ENCODE measurements around the gene GALNT14.

The GALNT14 gene

GRCh38 chr2:31083234-31083993, 54.8 kb downstream of the GALNT14 start:
- DNase-seq: no peak

GRCh38 chr2:31082002-31082401, 56.2 kb downstream of the GALNT14 start:
- DNase-seq: no peak

DNA sequence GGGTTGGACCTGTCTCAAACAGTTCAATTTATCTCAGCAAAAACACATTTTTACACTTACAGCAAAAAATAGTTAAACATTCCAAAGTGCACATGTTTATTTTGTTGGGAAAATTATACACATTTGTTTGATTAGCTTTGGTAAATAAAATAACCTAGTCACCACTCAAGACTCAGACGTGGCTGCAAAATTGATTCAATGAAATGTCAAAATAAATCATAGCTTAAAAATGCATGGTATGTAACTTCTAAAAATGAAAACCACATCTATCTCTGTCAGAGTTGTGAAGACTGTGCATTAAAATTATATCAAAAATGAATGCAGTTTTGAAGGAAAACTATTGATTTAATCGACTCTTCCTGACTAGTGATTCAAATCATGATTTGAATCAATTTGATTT, 56.7 kb downstream of the GALNT14 start:
- no peak for DNase-seq

- DNase-seq: no peak
Measured at GRCh38 chr2:31080361-31080760, 57.9 kb downstream of the GALNT14 start.

DNA sequence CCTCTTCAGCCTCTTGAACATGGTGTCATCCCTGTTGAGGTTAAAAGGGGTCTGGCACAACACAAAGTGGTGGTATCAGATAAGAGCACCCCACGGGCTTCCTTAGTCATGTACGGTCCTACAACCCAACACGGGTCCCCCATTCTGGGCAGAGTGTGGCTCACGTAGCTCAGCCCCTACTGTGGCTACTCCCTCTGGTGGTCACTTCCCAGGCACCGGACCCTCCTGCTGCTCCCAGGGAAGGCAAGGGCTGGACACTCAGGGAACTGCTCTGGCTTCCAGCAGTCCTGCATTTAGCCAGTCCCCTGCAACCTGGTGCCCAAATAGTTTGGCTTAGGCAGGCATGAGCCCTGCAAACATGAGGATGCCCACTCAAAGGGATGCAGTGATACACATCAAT, 58.6 kb downstream of the GALNT14 start:
- no peak for DNase-seq

DNA sequence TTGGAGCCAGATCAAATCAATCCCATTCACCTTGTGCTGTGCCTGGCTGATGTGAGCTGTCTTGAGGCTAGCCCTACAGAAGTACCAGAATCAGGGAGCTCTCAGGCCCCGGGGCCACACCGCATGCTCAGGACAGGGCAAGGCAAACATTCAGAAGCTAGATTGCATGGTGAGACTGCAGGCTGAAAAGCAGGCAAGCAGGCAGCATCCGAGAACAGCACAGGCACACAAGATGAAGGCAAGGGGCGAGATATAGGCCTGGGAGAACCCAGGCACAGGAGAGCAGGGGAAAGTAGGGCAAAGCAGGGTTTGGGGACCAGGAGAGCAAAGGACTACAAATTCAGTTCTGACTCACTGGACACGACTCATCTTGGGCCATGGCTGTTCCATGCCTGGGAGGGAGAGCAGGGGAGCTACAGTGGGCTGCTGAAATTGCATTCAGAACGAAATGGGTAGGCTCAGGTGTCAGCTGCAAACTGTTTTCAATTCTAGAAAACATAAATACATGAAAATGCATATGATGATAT, 59.6 kb downstream of the GALNT14 start:
- DNase-seq: no peak

DNA sequence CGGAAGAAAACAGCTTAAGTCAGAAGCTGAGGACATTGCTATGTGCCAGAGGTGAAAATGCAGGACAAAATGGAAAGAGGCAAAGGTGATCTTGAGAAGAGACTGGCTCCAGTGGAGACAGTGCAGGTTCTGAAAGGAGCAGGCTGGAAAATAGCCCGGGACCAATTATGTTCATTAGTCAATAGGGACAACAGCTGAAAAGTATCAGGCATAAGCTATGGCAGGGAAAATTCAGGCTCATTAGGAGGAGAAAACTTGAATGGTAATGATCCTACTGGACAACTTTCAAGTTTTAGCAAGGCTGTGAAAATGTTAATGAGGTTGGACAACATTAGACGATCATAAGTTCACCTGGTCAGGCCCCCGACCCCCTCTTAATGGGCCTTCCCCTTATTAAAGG, 60.2 kb downstream of the GALNT14 start:
- no peak for DNase-seq

GRCh38 chr2:31075941-31076590, 62.2 kb downstream of the GALNT14 start:
- DNase-seq: no peak

DNA sequence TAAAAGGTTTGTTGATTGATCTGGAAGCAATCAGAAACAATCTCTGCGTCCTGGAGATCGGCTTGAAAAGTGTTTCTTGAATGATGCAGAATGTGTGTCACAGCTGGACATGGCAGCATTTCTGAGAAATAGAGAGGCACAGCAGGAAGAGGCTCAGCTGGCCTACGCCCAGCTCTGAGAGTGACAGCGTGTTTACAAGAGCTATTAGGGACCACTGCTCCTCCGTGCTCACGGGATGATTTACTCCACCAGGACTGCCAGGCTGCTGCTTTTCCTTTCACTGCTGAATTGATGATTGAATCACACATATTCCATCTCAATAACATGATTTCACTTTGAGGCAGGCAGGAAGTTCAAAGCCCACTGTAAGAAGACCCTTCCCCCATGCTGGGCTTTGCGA, 62.8 kb downstream of the GALNT14 start:
- no peak for DNase-seq

- no peak for DNase-seq
Measured at GRCh38 chr2:31071741-31072140, 66.5 kb downstream of the GALNT14 start.

GRCh38 chr2:31070339-31071125, 67.7 kb downstream of the GALNT14 start:
- no peak for DNase-seq

DNA sequence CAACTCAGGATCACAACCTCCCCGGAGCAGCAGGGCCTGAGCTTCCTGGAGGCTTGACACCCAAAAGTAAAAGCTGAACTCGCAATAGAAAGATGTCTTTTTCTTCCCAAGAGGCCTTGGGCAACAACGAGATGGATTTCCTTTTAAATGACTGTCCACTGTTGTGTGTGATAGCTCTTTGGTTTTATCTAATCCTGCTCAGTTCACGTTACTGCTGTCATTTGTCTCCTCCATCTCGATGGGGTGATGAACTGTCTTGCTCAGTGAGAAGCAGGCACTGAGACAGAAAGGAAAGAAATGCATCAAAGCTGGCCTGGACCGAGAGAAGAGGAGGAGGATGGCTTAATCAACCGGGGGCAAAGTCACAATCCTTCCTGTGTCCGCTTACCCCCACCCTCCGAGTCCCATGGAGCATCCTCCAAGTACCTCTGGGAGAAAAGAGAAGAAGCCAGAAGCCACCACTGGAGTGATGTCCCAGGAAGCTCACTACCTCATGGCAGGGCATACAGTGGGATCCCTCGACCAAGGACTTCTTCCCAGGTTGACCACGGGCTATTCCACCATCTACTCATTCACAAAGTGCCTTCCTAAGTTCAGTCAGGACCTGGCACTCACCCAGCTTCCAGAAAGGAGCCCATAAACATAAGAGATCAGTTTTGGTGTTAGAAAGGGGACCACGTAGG, 68.5 kb downstream of the GALNT14 start:
- no peak for DNase-seq

DNA sequence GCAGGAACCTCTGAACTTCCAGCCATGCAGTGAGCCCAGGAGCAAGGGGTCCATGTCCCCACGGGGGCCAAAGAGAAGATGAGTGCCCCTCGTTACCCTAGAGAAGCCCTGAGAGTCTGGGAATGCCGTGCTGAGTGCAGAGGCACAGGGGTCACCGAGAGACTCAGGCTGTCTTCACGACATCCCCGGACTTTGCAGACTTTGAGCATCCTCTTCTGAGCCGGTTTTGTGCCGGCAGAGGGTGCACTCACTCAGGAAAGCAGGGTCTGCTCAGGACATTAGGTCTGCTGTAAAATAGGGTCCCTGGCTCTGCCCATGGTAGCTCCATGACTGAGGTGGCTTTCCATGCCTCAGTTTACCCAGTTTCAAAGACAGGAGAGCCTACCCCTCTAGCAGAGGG, 71.0 kb downstream of the GALNT14 start:
- no peak for DNase-seq

DNA sequence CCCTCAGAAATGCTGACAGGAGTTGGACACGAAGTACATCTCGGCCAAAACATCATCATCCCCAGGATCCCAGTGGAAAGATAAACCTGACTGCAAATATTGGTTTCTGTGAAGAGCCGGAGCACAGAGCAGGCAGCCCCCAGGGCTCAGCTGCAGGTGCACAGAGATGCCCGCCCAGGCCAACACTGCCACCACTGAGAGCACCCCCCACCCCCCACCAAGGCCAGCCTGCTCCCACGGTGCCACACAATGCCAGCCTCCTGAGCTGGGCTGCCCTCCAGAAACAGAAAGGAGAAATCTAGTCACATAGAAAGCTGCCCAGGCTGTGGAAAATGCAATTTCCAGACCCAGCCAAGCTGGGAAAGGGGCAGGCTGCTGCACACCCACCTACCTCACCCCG, 71.7 kb downstream of the GALNT14 start:
- no peak for DNase-seq

DNA sequence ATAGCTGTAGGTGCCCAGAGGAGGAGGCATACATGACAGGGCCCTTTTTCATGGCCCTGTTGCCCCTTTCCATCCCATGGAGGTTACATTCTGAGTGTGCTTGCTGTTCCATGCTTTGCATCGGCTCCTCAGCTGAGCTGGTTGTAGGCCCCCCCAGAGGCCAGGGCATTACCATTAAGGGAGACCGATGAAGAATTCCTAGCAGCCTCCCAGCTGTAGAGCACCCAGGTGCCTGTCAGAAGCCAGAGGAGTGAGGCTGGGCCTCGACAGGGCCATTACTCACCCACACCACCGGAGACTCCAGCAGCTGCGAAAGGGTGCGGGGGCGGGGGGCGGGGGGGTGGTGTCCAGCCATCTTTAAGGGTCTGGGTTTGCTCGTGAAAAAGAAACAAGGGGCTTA, 72.2 kb downstream of the GALNT14 start:
- DNase-seq: no peak

DNA sequence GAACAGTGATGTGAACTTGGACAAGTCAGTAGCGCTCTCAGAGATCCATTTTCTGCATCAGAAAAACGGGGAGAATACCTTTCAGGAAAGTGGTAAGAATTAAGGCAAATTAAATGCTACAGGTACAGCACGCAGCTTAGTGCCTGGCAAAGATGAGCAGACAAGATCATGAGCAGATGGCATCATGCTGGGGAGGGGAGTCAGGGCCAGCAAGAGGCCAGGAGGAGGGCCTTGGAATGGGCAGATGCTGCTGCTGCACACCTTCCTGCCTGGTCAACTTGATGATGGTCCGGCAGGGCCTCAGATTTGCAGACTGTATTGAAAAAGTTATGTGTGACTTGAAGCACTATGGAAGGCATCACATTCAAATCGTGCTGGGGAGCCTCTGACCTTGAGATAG, 72.9 kb downstream of the GALNT14 start:
- no peak for DNase-seq

- no peak for DNase-seq
Measured at GRCh38 chr2:31060397-31060796, 77.8 kb downstream of the GALNT14 start.

- no peak for DNase-seq
Measured at GRCh38 chr2:31058096-31059035, 79.9 kb downstream of the GALNT14 start.

DNA sequence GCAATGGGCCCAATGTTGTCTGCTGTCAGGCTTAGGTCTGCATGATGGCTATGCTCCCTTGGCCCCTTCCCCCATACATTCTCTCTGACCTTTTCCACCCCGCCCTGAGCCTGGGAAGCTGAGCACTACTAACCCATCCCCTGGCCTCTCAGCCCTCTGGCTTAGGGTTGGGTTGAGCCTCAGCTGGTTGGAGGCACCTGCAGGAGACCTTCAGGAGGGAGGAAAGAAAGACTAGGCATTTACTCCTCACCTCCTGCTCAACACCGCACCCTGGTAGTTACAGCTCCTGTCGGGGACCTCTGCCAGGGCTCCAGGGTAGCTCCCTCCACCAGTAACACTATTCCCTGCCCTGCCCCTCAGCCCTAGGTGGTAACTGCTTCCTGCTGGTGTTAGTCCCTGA, 80.5 kb downstream of the GALNT14 start:
- no peak for DNase-seq

DNA sequence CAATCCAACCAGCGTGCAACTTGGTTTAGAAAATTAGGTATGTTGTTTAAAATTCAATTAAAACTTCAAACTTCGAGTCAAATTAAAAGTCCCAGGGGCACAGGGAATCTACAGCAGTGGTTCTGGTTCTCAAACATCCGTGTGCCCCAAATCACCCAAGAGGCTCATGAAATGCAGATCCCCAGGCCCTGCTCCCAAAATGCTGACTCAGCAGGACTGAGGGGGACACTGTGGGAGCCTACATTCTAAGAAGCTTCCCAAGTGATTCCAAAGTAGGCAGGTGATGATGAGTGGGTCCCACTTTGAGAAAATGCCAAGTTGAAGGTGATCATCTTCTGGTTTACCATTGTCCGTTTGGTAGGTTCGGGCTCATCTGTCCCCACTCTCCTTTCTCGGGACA, 82.3 kb downstream of the GALNT14 start:
- DNase-seq: no peak

DNA sequence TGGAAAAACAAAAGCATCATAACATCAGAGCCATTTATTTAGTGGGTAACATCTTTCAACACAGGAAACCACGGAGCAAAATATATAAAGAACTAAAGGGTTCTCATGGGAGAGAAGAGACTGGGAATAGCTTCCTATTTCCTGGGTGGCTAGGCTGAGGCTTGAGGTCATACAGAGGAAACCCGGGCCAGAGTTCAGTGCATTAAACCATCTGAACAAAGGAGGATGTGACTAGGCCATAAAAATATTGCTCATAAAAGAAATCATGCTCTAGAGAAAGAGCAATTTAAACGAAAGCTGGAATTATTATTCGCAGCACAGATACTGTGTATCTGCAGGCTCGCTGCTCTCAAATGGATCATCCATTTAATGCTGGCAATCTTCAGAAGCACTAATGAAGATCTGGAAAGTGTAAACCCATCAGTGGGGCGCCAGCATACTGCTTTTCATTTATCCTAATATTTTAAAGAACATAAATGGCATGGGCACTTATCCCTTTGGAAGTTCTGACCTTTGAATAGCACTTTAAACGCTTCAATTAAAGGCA, 83.3 kb downstream of the GALNT14 start:
- no peak for DNase-seq

Data from activated CD8-positive, alpha-beta memory T cell treated with anti-CD3 and anti-CD28 coated beads, Interleukin-2, amount 50 U/mL, for 4 hours (primary cell).